ENCODE results near the gene SELENON.

DNA sequence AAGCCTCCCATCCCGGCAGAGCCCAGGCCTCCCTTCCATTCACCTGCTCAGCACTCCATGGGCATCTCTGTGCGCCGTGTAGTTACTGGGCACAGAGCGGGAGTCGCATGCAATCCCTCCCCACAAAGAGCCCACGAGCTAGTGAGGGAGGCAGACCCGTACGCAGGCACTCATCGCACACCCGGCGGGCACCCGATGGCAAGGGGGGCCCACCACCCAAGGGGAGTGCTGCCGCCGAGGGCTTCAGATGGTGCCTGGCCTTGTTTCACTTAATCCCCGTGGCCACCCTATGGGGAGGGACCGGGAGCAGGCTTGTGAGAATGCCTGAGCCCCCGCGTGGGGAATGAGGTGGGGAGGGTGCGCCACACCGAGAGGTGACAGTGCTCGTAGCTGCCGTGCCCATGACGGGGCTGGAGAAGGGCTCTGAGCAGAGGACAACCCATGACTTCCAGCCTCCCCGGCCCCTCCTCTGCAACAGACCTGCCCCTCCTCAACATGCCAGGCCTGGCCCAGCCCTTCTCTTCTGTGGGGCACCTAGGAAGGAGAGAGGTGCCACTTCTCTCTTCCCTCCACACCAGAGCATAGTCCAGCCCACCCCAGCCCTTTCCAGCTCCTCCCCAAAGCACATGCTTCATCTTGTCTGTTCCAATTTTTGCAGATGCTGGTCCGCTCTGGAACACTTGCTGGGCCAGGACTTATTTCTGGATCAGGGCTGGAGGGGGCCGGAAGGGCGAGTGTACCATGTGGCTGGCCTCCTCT lies 30.2 kb upstream of the SELENON start:
- TF ChIP-seq, protein P1, sequence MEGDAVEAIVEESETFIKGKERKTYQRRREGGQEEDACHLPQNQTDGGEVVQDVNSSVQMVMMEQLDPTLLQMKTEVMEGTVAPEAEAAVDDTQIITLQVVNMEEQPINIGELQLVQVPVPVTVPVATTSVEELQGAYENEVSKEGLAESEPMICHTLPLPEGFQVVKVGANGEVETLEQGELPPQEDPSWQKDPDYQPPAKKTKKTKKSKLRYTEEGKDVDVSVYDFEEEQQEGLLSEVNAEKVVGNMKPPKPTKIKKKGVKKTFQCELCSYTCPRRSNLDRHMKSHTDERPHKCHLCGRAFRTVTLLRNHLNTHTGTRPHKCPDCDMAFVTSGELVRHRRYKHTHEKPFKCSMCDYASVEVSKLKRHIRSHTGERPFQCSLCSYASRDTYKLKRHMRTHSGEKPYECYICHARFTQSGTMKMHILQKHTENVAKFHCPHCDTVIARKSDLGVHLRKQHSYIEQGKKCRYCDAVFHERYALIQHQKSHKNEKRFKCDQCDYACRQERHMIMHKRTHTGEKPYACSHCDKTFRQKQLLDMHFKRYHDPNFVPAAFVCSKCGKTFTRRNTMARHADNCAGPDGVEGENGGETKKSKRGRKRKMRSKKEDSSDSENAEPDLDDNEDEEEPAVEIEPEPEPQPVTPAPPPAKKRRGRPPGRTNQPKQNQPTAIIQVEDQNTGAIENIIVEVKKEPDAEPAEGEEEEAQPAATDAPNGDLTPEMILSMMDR (IDR thresholded peaks at IDR 0.05) = no peak
- TF ChIP-seq POLR2AphosphoS5 (IDR thresholded peaks at IDR 0.05) = no peak

Measured in breast epithelium (tissue), 3 donors.